GM19328 (cell line): Measurements from ENCODE around the gene DSCAM.
"Not testable (repeated sequence)": the region's sequence is repeated elsewhere in the genome, so short reads cannot be mapped to it uniquely, and the experiment has no call there.

Source experiments
- ATAC-seq: cut with Tn5 transposase; IDR thresholded peaks from one replicate; pipeline ENCODE4 v1.9.1; 2021; ENCODE audit warnings: mild to moderate bottlenecking, moderate library complexity; ENCODE audit not compliant: unreplicated experiment

Gene DSCAM

GRCh38 chr21:40481764-40482163 is 365.2 kb downstream of the DSCAM start:
- no peak for ATAC-seq

- no peak for ATAC-seq
Measured at GRCh38 chr21:40474513-40474912, 372.4 kb downstream of the DSCAM start.

- no peak for ATAC-seq
Measured at GRCh38 chr21:40472013-40472412, 374.9 kb downstream of the DSCAM start.

GRCh38 chr21:40471103-40471502 is 375.9 kb downstream of the DSCAM start:
- no peak for ATAC-seq

- ATAC-seq = no peak
Measured at GRCh38 chr21:40466893-40467483, 380.0 kb downstream of the DSCAM start.

- no peak for ATAC-seq
Measured at GRCh38 chr21:40465382-40465781, 381.6 kb downstream of the DSCAM start.

- no peak for ATAC-seq
Measured at GRCh38 chr21:40463176-40463575, 383.8 kb downstream of the DSCAM start.

GRCh38 chr21:40461008-40461407 is 385.9 kb downstream of the DSCAM start:
- ATAC-seq = no peak

- ATAC-seq = no peak
Measured at GRCh38 chr21:40457741-40458140, 389.2 kb downstream of the DSCAM start.

GRCh38 chr21:40454057-40454456 is 392.9 kb downstream of the DSCAM start:
- no peak for ATAC-seq

- ATAC-seq = no peak
Measured at GRCh38 chr21:40453183-40453582, 393.8 kb downstream of the DSCAM start.

GRCh38 chr21:40452548-40452947 is 394.4 kb downstream of the DSCAM start:
- no peak for ATAC-seq

- no peak for ATAC-seq
Measured at GRCh38 chr21:40447016-40447415, 399.9 kb downstream of the DSCAM start.

- ATAC-seq = no peak
Measured at GRCh38 chr21:40445349-40445921, 401.5 kb downstream of the DSCAM start.

- not testable (repeated sequence) for ATAC-seq
Measured at GRCh38 chr21:40439581-40439980, 407.4 kb downstream of the DSCAM start.

GRCh38 chr21:40438616-40439015 is 408.3 kb downstream of the DSCAM start:
- ATAC-seq = no peak

- ATAC-seq = no peak
Measured at GRCh38 chr21:40436261-40436660, 410.7 kb downstream of the DSCAM start.

GRCh38 chr21:40433538-40433937 is 413.4 kb downstream of the DSCAM start:
- no peak for ATAC-seq

GRCh38 chr21:40425981-40426380 is 421.0 kb downstream of the DSCAM start:
- ATAC-seq = no peak

- ATAC-seq = no peak
Measured at GRCh38 chr21:40422896-40423635, 423.9 kb downstream of the DSCAM start.

- no peak for ATAC-seq
Measured at GRCh38 chr21:40421121-40421520, 425.8 kb downstream of the DSCAM start.

- no peak for ATAC-seq
Measured at GRCh38 chr21:40416572-40416971, 430.4 kb downstream of the DSCAM start.
